A549 treated with CpdA at 1 μM for 4 hours (cell line): Measurements from ENCODE around the gene ROS1. TPM values are rescaled to one million over a fixed set of nuclear protein-coding genes. Genes with fewer than 3 reads are reported as not detected.

Experiments
- total RNA-seq: library from RNA; stranded (reverse); fragments of 200-300 nt; extraction: Qiagen RNA extraction; gene quantifications from 5 replicates; pipeline ENCODE4 v1.2.3, GENCODE V29; 2022; ENCODE audit warnings: low read depth

Gene ROS1
- 0.05 to 0.20 TPM (median 0.18 TPM) in 5 replicates for total RNA-seq

DNA sequence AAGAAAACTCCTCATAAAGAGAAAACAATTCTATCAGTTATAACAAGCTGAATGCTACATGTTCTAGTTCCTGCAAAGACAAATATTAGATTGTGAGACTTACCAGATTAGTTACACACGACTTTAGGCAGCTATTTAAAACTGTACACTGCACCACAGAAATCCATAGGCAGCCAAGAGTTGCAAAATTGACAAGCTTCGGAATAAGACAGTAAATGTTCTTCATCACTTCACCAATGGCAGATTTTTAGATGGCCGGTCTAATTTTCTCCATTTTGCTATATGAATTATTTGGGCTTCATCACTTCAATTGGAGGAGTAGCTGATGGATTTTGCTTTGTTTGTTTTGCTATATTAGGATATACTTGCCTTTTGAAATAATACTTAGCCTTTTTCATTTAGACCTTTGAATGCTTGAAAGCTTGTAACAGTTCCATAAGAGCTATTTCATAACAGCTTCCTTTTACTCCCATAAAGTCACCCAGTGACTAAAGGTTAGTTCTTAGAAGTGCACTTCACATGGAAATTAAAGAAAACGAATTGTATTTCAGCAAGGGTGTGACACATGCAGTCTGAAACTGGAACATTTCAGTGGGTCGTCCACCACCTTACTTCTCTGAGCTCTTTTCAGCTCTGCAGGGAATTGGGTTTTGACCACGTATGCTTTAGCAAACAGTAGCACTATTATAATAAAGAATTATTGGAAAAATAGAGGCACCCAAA is at the start of gene ROS1:
Gene ROS1, minus strand, starts transcription at position 512 of the 723 bp plus-strand sequence. Its CDS starts 286 bp downstream, at position 226.

GRCh38 chr6:117265410-117266256 is 160.1 kb downstream of the ROS1 start, which contains the start of gene VGLL2:
TSS of gene VGLL2 (plus strand) at chr6:117265558. CDS start at chr6:117265764, 206 bp downstream.

Other genes with a start within 250 kb of the ROS1 start
- gene VGLL2, start 160.4 kb downstream of the ROS1 start, total RNA-seq, result not detected in 5 replicates
- 25.3 to 34.2 TPM (median 30.7 TPM) in 5 replicates for gene DCBLD1, start 56.7 kb upstream of the ROS1 start, total RNA-seq
- gene GOPC, start 176.6 kb upstream of the ROS1 start, total RNA-seq, result 15.4 to 17.9 TPM (median 15.9 TPM) in 5 replicates
- gene NUS1, start 249.5 kb upstream of the ROS1 start, total RNA-seq, result 23.8 to 30.4 TPM (median 27.6 TPM) in 5 replicates